Right lobe of liver (tissue), 4 donors: Measurements from ENCODE around the gene WSCD2.

Source experiments
- CTCF ChIP-seq, 4 donors: fragments of 200-600 bp in 3 of 4; fragments of 450-650 bp in 1 of 4; IDR thresholded peaks; one replicate each; pipeline versions ENCODE4 v1.5.1 to v1.8.0; 2016 to 2022; ENCODE audit warnings: antibody characterized with exemption in 4 of 4, mild to moderate bottlenecking in 2 of 4
- POLR2A ChIP-seq: fragments of 450-650 bp; IDR thresholded peaks from one replicate; pipeline ENCODE4 v1.6.1; 2017; ENCODE audit warnings: antibody characterized with exemption, mild to moderate bottlenecking
- donor health status: DM: no; HTN: no; CAD: no.
- donor health status: DM: no; HTN: no; CAD: no.
- donor health status: DM: no; HTN: yes; CAD: no.

- TF ChIP-seq CTCF (IDR thresholded peaks at IDR 0.05), result no peak
- TF ChIP-seq POLR2A, result no peak
These were observed 12.4 kb upstream of the WSCD2 start for GRCh38 chr12:108116699-108117098.
